EL (cell line): Measurements from ENCODE around the gene DTNB.

ENCODE experiments used
- DNase-seq: peaks from one replicate; pipeline ENCODE4 v3.0.0-alpha.2; 2016

The DTNB gene

DNA sequence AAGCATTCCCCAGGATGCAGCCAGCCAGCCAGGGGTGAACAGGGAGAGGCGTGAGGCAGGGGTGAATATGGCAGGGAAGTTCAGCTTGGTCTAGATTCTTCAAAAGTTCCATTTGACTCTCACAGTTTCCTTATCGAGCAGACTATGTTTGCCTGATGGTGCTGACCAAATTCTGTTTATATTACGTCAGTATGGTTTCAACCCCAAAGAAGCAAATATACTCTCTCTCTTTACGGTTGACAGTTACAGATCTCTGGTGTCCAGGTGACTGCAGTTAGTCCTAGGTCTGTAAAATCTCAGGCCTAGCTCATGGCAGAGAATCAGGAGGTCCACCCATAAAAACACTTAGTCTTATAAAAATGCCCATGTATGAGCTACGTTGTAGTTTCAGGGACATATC is 293.4 kb downstream of the DTNB start:
- no peak for DNase-seq

- DNase-seq = no peak
Observed at GRCh38 chr2:25379535-25379934, 293.8 kb downstream of the DTNB start.

DNA sequence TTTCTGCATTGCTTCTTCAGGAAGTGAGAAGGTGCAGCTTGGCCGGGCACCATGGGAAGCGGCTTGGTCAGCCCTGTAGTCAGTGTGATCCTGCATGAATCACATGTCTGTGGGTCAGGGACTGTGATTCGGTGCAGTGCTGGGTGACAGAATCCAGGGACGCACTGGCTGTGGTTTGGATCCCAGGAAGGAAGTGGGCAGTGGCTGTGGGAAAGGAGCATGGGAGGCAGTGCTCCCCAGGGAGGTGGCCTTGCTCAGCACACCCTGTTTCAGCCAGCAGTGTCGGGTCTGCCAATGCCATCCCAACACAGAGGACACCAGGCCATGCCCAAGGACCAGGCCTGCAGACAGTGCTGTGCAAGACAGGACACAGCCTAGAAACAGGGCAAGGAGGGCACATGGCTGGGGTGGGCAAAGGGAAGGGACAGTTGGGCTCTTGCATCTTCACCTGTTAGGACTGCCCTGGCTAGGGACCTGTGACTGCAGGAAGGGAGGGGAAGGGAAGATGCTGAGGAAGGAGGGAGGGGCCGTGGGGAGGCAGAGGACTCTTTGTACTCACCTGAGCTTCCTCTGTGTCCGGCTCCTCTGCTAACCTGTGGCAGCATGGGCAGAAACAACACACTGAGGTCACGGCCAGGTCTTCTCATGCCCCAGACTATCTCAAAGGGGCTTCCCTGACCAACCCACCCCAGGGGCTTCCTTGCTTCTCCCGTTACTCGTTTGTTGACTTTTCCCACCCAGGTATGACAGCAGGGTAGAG is 294.5 kb downstream of the DTNB start:
- peak; percentile 65 for DNase-seq

- DNase-seq = no peak
Observed at GRCh38 chr2:25377822-25378421, 295.5 kb downstream of the DTNB start.

- DNase-seq = peak; percentile 85
Observed at GRCh38 chr2:25376750-25377621, 296.4 kb downstream of the DTNB start.

- no peak for DNase-seq
Observed at GRCh38 chr2:25375989-25376545, 297.3 kb downstream of the DTNB start.

DNA sequence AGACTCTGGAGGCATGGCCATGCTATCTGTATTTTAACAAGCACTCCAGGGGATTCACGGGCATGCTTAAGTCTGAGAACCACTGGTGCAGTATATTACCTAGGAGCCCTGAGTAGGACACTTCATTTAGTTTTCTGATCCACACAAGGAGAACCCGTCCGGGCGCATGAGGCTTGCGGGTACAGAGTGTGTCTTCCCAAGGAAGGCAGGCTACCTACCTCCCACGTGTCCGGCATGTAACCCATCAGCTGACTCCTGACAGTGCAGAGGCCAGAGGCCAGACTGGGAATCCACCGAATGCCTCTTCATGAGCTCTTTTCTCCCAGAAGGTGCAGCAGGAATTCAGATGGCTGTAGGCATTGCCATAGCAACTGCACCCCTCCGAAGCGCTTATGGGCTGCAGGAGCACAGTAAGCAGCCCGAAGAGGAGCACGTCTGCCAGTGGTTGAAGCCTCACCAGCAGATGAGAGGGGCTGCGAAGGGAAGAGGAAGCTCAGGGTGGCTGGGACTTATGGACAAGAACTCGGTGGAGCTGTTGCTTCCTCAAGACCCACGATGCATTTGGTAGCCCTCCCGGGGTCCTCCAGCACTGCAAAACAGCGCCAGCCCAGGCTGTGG is 297.9 kb downstream of the DTNB start:
- no peak for DNase-seq

GRCh38 chr2:25374827-25375226 is 298.6 kb downstream of the DTNB start:
- no peak for DNase-seq

- no peak for DNase-seq
Observed at GRCh38 chr2:25374411-25374810, 299.0 kb downstream of the DTNB start.

DNA sequence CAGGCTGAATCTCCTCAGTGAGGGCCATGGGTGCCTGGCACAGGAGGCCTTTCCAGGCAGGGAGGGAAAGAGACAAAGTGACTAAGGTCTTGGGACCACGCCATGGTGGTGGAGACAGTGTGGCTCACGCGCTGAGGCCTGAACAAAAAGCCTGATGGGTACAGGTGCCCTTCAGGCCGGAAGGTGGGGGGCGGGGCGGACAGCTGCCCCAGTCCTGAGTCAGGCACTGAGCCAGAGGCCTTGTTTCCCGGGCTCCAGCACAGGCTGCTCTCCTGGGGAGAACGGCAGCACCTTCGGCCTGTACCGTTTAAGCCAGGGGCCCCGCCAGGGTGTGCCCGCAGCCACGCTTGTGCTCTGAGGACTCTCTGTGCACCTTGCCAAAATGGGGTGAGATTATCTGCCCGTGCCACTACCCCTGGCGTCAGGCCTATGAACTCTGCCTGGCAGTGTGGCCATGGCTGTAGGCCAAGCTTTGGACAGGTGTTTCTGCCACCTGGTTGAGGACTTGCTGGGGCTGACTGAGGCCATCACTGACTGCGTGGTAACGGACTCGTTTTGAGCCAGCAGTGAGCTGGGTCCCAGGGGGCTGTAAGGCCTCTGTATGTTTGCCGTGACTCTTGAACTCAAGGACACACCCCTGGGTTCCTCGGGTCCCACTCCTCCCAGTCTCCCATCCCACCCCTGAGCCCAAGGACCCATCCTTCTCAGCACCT is 300.0 kb downstream of the DTNB start:
- DNase-seq = no peak

DNA sequence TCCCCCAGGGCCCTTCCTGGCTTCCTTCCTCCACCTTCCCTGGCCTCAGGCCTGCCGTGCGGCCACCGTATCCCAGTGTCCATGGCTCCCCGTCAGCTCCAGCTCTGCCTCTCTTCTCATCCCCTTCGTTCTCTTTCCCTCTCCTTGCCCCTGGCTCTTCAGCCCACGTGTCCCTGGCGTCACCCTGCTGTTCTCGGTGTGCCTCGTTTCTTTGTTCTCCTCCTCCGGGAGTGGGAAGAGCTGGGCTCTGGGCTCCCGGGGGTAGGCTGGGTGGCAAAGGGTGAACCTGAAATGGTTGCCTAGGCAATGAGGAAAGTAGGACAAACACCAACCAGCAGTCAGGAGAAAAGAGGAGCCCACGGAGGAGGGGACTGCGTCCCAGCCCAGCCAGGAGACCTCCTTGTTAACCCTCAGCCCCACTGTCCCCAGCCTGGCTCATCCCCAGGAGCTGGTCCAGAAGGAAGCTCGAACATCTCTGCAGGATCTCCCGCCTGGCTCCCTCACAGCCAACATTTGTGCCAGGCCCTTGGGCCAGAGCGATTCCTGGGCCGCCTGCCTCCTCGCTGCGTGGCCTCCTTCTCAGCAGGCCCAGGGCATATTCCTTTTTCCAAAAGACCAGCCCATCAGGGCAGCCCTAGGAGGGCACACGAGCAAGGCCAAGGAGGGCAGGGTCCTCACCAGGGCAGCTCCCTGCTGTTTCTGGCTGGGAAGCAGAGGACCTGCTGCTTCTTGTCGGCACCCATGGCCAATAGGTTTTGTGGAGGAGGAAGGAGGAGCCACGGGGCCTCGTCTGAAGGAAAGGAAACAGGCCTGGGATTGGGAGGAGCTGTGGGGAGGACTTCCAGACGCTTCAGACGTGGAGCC is 300.7 kb downstream of the DTNB start:
- no peak for DNase-seq

DNA sequence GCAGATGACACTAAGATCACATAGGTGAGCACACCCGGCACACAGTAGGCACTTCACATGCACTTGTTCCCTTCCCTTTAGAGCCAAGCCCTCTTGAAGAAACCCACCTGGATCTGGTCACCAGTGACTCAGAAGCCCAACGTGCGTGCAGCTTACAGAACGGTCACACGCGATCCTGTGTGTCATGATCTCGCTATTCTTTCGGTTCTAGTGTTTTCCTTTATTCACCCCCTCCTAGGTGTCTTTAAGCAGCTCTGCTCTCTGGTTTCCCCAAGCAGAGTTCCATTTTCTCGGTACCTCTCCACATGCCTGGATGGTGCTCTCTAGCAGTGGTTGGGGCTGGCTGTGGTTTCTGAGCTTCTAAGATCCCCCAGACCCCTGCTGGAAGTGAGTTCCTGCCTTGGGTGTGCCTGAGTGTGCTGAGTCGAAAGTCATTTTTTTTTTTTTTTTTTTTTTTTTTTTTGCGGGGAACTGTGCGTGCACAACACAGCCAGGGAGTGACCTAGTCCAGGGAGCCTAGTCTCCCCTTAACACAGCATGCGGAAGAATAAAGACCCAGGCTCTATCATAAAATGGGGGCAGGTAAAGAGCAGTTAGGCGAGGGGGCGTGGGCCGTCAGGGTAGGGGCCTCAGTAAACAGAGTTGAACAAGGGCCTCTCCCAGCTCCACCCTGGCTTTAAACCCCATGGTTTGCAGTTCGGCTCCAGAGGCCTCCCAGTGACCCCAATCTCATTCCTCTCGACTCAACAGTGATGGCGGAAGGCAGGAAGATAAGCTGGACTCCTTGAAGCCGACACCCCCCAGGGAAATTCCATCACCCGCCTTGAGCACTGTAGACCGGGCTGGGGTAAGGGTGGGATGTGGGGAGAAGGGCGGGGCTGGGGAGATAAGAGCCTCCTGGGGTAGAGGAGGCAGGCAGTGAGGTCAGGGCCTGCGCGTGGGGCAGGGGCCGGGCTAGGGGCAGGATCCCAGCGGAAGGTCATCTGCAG is 301.8 kb downstream of the DTNB start:
- DNase-seq = no peak

DNA sequence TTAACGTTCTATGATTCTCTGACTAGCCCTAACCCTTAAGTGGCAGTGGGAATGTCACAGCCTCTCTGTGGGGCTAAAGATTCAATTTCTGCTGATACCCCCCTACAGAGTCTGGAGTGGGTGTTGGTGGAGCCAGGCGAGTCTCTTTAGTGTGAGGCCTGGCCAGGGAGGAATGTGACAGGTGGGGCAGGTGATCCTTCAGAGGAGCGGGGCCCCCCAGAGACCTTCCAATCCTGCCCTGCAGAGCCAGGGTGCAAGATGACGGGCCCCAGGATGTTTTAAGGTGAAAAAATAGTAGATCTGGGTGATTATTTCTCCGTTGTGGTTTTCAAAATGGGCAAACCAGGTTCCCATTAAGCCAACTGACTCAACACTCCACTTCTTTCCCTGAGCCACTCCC is 303.5 kb downstream of the DTNB start:
- no peak for DNase-seq

DNA sequence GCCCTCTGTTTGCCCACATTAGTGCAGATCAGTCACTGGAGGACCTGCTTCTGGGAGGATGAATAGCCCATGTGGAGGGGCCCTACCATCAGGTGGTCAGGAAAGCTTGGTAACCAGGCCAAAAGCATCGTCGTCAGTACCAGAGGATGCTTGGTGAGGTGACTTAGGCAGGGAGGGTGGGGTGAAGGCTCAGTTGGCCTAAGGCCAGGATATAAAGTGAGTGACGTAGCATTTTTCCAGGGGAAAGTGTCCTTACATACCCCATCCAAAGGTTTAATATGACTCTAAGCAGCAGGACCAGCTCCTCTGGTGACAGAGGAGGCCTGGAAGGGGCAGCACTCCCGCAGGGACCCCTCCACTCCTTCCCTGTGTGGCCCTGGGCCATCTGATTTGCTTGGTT is 303.9 kb downstream of the DTNB start:
- no peak for DNase-seq

DNA sequence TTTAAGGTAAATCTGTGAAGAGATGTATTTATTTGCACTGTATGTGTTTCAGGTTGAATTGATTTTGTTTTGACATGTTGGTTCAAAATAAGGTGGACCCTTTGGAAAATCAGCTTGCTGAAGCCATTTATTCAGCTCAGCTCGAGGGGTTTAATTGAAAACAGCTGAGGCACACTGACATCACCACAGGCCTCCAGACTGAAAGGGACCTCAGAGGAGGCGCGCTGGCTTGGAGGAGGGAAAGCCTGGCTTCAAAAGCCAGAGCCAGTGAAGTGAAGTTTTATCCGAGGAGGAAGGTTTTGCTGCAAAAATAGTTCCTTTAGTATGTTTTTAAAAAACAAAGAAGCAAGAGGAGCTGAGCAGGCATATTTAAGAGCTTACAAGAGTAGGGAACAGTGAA is 304.7 kb downstream of the DTNB start:
- no peak for DNase-seq

- no peak for DNase-seq
Observed at GRCh38 chr2:25367296-25367695, 306.1 kb downstream of the DTNB start.

GRCh38 chr2:25366629-25367028 is 306.7 kb downstream of the DTNB start:
- DNase-seq = no peak

DNA sequence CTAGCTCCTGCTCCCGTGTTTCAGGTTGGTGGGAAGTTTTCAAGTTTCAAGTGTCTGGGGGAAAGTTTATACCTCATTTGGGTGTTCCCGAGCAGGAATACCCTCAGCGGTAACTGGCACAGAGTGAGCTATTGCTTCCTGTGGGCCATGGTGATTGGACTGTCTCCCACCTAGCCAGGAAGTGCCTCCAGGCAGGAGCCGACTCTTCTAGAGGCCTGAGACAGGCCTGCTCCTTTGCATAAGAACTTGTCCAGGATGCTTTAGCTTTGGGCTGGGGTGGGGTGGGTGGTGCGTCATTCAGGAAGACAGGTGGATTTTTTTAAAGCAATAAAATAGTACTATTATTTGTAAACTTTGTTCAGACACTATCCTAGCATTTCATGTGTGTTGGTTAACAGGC is 308.1 kb downstream of the DTNB start:
- DNase-seq = no peak

DNA sequence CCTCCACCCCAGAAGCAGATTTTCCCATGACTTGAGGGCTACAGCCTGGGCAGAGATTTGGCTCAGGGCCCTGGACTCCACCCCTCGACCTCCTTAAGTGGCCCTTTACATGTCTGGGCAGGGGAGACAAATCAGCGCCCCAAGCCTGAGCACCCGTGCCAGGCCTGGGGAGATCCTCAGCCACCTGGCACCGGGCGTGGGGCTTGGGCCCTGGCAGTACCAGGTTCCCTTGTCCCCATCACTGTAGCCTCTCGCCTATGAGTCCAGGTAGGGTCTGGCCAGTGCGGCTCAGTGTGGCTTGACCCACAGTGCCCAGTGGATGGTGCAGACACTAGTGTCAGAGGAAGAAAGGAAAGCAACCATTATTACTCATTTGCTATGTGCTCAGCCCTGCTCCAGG is 309.6 kb downstream of the DTNB start:
- no peak for DNase-seq
